SH-SY5Y (cell line): ENCODE results near the gene GUK1.

ENCODE experiments used
- GATA2 ChIP-seq: IDR thresholded peaks from 2 replicates; pipeline ENCODE4 v1.6.1; 2011; ENCODE audit warnings: mild to moderate bottlenecking, low read depth, low read length
- GATA3 ChIP-seq: IDR thresholded peaks from 2 replicates; pipeline ENCODE4 v1.6.1; 2011; ENCODE audit warnings: low read depth, mild to moderate bottlenecking, low read length, moderate library complexity

DNA sequence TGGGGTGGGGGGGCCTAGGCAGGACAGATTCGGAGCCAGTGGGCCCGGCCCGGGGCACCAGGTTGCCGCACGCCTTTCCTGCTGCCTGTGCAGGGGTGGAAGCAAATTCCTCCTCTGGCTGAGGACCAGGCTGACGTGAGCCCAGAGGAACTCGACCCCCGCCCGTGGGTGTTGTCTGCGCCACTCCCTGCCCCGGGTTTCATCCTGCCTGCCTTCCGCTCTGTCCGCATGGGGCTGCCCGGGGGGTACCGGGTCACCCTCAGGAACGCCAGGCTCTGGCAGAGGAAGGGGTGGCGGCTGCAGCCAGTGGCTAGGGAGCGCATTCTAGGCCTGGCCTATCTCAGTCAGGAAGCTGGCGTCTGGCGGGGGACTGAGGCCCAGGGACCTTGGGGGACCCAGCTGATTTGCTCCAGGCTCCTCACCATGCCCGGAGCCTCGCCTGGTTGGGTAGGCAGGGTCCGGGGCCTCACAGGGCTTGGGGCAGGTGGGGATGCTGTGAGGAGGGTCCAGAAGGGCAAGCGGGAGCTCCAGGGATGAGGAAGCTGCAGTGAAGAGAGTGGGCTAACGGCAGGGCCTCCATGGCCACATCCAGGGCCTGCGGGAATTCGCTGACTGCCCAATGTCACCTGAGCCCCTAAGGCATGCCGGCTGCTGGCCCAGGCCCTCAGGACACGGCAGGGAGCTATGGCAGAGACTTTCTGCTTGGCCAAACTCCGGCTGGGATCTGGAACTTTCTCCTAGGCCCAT lies 23.1 kb downstream of the GUK1 start:
- no peak for TF ChIP-seq GATA3
- TF ChIP-seq GATA2 = no peak
